BJ (cell line): ENCODE measurements around the gene SLC35F4. TPM values are rescaled to one million over a fixed set of nuclear protein-coding genes. Genes with fewer than 3 reads are reported as not detected.

Source experiments
- CTCF ChIA-PET: fragments of 350-600 bp; formaldehyde crosslinking; extraction: SDS; loops from one replicate; lab custom pipeline; 2021; ENCODE audit warnings: antibody characterized with exemption, inconsistent platforms; lab: Yijun Ruan, JAX
- POLR2A ChIA-PET: fragments of 300-600 bp; sonication (Branson Sonifier 250); formaldehyde crosslinking; extraction: SDS; loops from one replicate; lab custom pipeline; 2021; ENCODE audit warnings: antibody characterized with exemption; lab: Charles Lee
- DNase-seq: peaks from one replicate; pipeline ENCODE4 v3.0.0-alpha.2; 2011; ENCODE audit warnings: low read depth
- H3K27me3 ChIP-seq: 2 replicates; pipeline ENCODE4 v1.6.0; 2011; ENCODE audit warnings: low read length; ENCODE audit not compliant: control insufficient read depth, insufficient read depth
- H3K36me3 ChIP-seq: 2 replicates; pipeline ENCODE4 v1.5.1; 2011; ENCODE audit warnings: low read length; ENCODE audit not compliant: control insufficient read depth, insufficient read depth
- H3K4me3 ChIP-seq: 2 replicates; pipeline ENCODE4 v1.5.1; 2011; ENCODE audit warnings: low read depth, mild to moderate bottlenecking, control low read depth, low read length
- CTCF ChIP-seq: IDR thresholded peaks from 2 replicates; pipeline ENCODE4 v1.5.1; 2011; ENCODE audit warnings: low read depth, mild to moderate bottlenecking, control low read depth, inconsistent platforms, low read length, moderate library complexity; ENCODE audit not compliant: insufficient read depth
- polyA plus RNA-seq: library from polyadenylated mRNA; depleted of rRNA; stranded (reverse); fragments of >200 nt; gene quantifications from 2 replicates; pipeline ENCODE4 v1.2.3, GENCODE V29; 2011

Gene SLC35F4
- polyA plus RNA-seq, 1 experiment, result not detected

- Histone ChIP-seq H3K36me3 (no peaks in the 10 kb centered on the region), H3K27me3 (no peaks in the 10 kb centered on the region), H3K4me3 (no peak overlapping the region)
- TF ChIP-seq CTCF, result no peak
- ChIA-PET CTCF (interaction anchor here (0.6 kb wide), 1 partner anchor 22 kb away, joined by 3 read pairs; no protein-coding TSS in a partner anchor), POLR2A (no interaction called here)
- DNase-seq, result no peak
These were observed 252.9 kb downstream of the SLC35F4 start for GRCh38 chr14:57612946-57613345.

- no peak for DNase-seq
- Histone ChIP-seq H3K27me3 (no peaks in the 10 kb centered on the region), H3K36me3 (no peaks in the 10 kb centered on the region), H3K4me3 (no peak overlapping the region)
- CTCF ChIA-PET, result no interaction called here
- no peak for TF ChIP-seq CTCF
- POLR2A ChIA-PET, result no interaction called here
These were observed 254.3 kb downstream of the SLC35F4 start for GRCh38 chr14:57611555-57612075.

GRCh38 chr14:57610631-57611030, 255.3 kb downstream of the SLC35F4 start:
- no peak for TF ChIP-seq CTCF
- no peaks in the 10 kb centered on the region for H3K27me3 ChIP-seq
- ChIA-PET CTCF (no interaction called here), POLR2A (no interaction called here)
- H3K36me3 ChIP-seq, result no peaks in the 10 kb centered on the region
- DNase-seq, result no peak
- H3K4me3 ChIP-seq, result no peak overlapping the region

- no peak for TF ChIP-seq CTCF
- DNase-seq, result no peak
- CTCF ChIA-PET, result no interaction called here
- Histone ChIP-seq H3K4me3 (no peak overlapping the region), H3K36me3 (no peaks in the 10 kb centered on the region), H3K27me3 (no peaks in the 10 kb centered on the region)
- POLR2A ChIA-PET, result no interaction called here
These were observed 256.5 kb downstream of the SLC35F4 start for GRCh38 chr14:57609192-57610075.

GRCh38 chr14:57607086-57607485, 258.8 kb downstream of the SLC35F4 start:
- ChIA-PET POLR2A (no interaction called here), CTCF (no interaction called here)
- H3K36me3 ChIP-seq, result no peaks in the 10 kb centered on the region
- no peak overlapping the region for H3K4me3 ChIP-seq
- no peak for TF ChIP-seq CTCF
- DNase-seq, result no peak
- no peaks in the 10 kb centered on the region for H3K27me3 ChIP-seq
